H1 (cell line): Measurements from ENCODE around the gene NT5E. TPM values are rescaled to one million over a fixed set of nuclear protein-coding genes. Genes with fewer than 3 reads are reported as not detected.
A peak's percentile ranks its signal among the peaks of the same experiment; 100 is the strongest.

ENCODE experiments used
- CTCF ChIA-PET: fragments of 300-600 bp; sonication (Branson Sonifier 250); formaldehyde crosslinking; loops from one replicate; lab custom pipeline; 2021; ENCODE audit not compliant: partially characterized antibody; lab: Charles Lee
- POLR2A ChIA-PET: fragments of 300-600 bp; sonication (Branson Sonifier 250); formaldehyde crosslinking; loops from one replicate; lab custom pipeline; 2021; ENCODE audit warnings: inconsistent platforms; ENCODE audit not compliant: partially characterized antibody; lab: Charles Lee
- DNase-seq, 2 experiments: peaks; one replicate each; pipeline versions ENCODE4 v3.0.0 to v3.0.0-alpha.2; 2010 to 2022; ENCODE audit warnings: low spot score in 2 of 2, low read depth in 1 of 2, mixed read lengths in 1 of 2
- FAIRE-seq: peaks from 2 replicates; lab custom pipeline; 2011; peaks lifted over from hg19 to GRCh38; lab: Jason Lieb, UNC
- H2AFZ ChIP-seq: 2 replicates; pipeline ENCODE4 v1.8.1; 2012; ENCODE audit warnings: low read length, inconsistent platforms
- H2AK5ac ChIP-seq: 2 replicates; pipeline ENCODE4 v1.6.1; 2013; ENCODE audit warnings: low read depth, low read length
- H2BK120ac ChIP-seq: replicated peaks from 2 replicates; pipeline ENCODE3; 2013; ENCODE audit warnings: low read depth, low read length, inconsistent platforms
- H2BK12ac ChIP-seq: 2 replicates; pipeline ENCODE4 v1.6.1; 2013; ENCODE audit warnings: low read depth, low read length
- H2BK15ac ChIP-seq: 2 replicates; pipeline ENCODE4 v1.6.1; 2013; ENCODE audit warnings: low read length
- H2BK20ac ChIP-seq: 2 replicates; pipeline ENCODE4 v1.6.1; 2013; ENCODE audit warnings: low read length
- H2BK5ac ChIP-seq: 2 replicates; pipeline ENCODE4 v1.6.1; 2013; ENCODE audit warnings: low read depth, low read length
- H3K14ac ChIP-seq: 2 replicates; pipeline ENCODE4 v1.6.1; 2013; ENCODE audit warnings: inconsistent platforms; ENCODE audit not compliant: insufficient read length
- H3K18ac ChIP-seq: 2 replicates; pipeline ENCODE4 v1.6.1; 2013; ENCODE audit warnings: low read length; ENCODE audit errors: extremely low read depth
- H3K23ac ChIP-seq: 2 replicates; pipeline ENCODE4 v1.6.1; 2013; ENCODE audit warnings: inconsistent platforms; ENCODE audit not compliant: insufficient read length
- H3K23me2 ChIP-seq: 2 replicates; pipeline ENCODE4 v1.6.1; 2013; ENCODE audit warnings: low read depth, low read length
- H3K27ac ChIP-seq: 2 replicates; pipeline ENCODE4 v1.6.1; 2011; ENCODE audit warnings: low read depth, low read length, inconsistent platforms
- H3K27me3 ChIP-seq, 4 experiments: replicated peaks in 1 of 4; 1 replicate in 1 of 4; 2 replicates in 3 of 4; pipeline versions ENCODE4 v1.6.1 to v1.8.1; 2011 to 2013; ENCODE audit warnings: low read length in 3 of 4, mild to moderate bottlenecking in 3 of 4, inconsistent platforms in 2 of 4, mixed read lengths in 2 of 4, moderate library complexity in 1 of 4; ENCODE audit not compliant: control insufficient read depth in 3 of 4, insufficient read depth in 3 of 4; ENCODE audit errors: extremely low read depth in 1 of 4
- H3K36me3 ChIP-seq, 4 experiments: 2 replicates each; pipeline versions ENCODE4 v1.6.1 to v1.8.1; 2011 to 2013; ENCODE audit warnings: mild to moderate bottlenecking in 4 of 4, low read length in 3 of 4, moderate library complexity in 2 of 4, control low read depth in 1 of 4, inconsistent platforms in 1 of 4; ENCODE audit not compliant: insufficient read depth in 4 of 4, control insufficient read depth in 2 of 4
- H3K4ac ChIP-seq: replicated peaks from 2 replicates; pipeline ENCODE3; 2013; ENCODE audit warnings: low read length, low read depth, mixed read lengths, inconsistent platforms; ENCODE audit not compliant: insufficient read length
- H3K4me1 ChIP-seq, 4 experiments: replicated peaks in 1 of 4; 1 replicate in 1 of 4; 2 replicates in 3 of 4; pipeline versions ENCODE4 v1.6.1 to v1.8.1; 2011 to 2013; ENCODE audit warnings: low read length in 3 of 4, inconsistent platforms in 2 of 4, mixed read lengths in 1 of 4; ENCODE audit not compliant: insufficient read depth in 4 of 4, control insufficient read depth in 3 of 4
- H3K4me2 ChIP-seq, 2 experiments: 2 replicates each; pipeline versions ENCODE4 v1.6.1 to v1.8.1; 2011 to 2013; ENCODE audit warnings: low read depth in 2 of 2, low read length in 2 of 2, control low read depth in 1 of 2, inconsistent platforms in 1 of 2, mild to moderate bottlenecking in 1 of 2; ENCODE audit not compliant: insufficient read depth in 1 of 2
- H3K4me3 ChIP-seq, 4 experiments: fragments of 200-600, 300-600 bp in 1 of 4; sonication (generic), shearing (Covaris generic), sonication (Bioruptor Twin) in 1 of 4; 2 replicates each; pipeline versions ENCODE4 v1.5.1 to v1.8.1; 2011 to 2016; ENCODE audit warnings: low read length in 4 of 4, low read depth in 3 of 4, control low read depth in 2 of 4, inconsistent platforms in 2 of 4, mild to moderate bottlenecking in 2 of 4, mixed read lengths in 1 of 4, moderate library complexity in 1 of 4; ENCODE audit not compliant: insufficient read depth in 2 of 4; ENCODE audit errors: extremely low read depth in 1 of 4
- H3K56ac ChIP-seq: replicated peaks from 2 replicates; pipeline ENCODE3; 2013; ENCODE audit warnings: low read depth, mild to moderate bottlenecking, mixed read lengths, low read length, inconsistent platforms; ENCODE audit not compliant: insufficient read length
- H3K79me1 ChIP-seq: 2 replicates; pipeline ENCODE4 v1.6.1; 2013; ENCODE audit warnings: low read depth, low read length, control low read depth
- H3K79me2 ChIP-seq, 2 experiments: 2 replicates each; pipeline versions ENCODE4 v1.6.1 to v1.8.1; 2012 to 2013; ENCODE audit warnings: low read length in 2 of 2, mild to moderate bottlenecking in 2 of 2, inconsistent platforms in 1 of 2; ENCODE audit not compliant: insufficient read depth in 2 of 2, control insufficient read depth in 1 of 2
- H3K9ac ChIP-seq, 4 experiments: replicated peaks in 1 of 4; 1 replicate in 1 of 4; 2 replicates in 3 of 4; pipeline versions ENCODE4 v1.6.1 to v1.8.1; 2011 to 2013; ENCODE audit warnings: low read depth in 3 of 4, low read length in 3 of 4, control low read depth in 2 of 4, mild to moderate bottlenecking in 2 of 4, moderate library complexity in 2 of 4, inconsistent platforms in 1 of 4; ENCODE audit errors: extremely low read depth in 1 of 4
- H3K9me3 ChIP-seq, 2 experiments: 2 replicates each; pipeline versions ENCODE4 v1.6.1 to v1.8.1; 2012 to 2013; ENCODE audit warnings: mild to moderate bottlenecking in 2 of 2, moderate library complexity in 2 of 2, control low read depth in 1 of 2, inconsistent platforms in 1 of 2, low read depth in 1 of 2, low read length in 1 of 2, mixed read lengths in 1 of 2; ENCODE audit not compliant: insufficient read depth in 2 of 2
- H4K20me1 ChIP-seq, 2 experiments: replicated peaks in 1 of 2; 2 replicates each; pipeline versions ENCODE3 to v1.8.1; 2011 to 2013; ENCODE audit warnings: inconsistent platforms in 2 of 2, low read length in 2 of 2, mild to moderate bottlenecking in 1 of 2; ENCODE audit not compliant: insufficient read depth in 2 of 2, control insufficient read depth in 1 of 2
- H4K5ac ChIP-seq: 2 replicates; pipeline ENCODE4 v1.6.1; 2013; ENCODE audit warnings: low read length, low read depth, mixed read lengths, inconsistent platforms; ENCODE audit not compliant: insufficient read length
- H4K8ac ChIP-seq: 2 replicates; pipeline ENCODE4 v1.8.0; 2013; ENCODE audit warnings: mild to moderate bottlenecking, moderate library complexity, low read length, inconsistent platforms; ENCODE audit not compliant: insufficient read depth; ENCODE audit errors: extremely low read depth
- H4K91ac ChIP-seq: replicated peaks from 2 replicates; pipeline ENCODE3; 2013; ENCODE audit warnings: low read length, mixed read lengths, inconsistent platforms; ENCODE audit not compliant: insufficient read length
- BRCA1 ChIP-seq: IDR thresholded peaks from 2 replicates; pipeline ENCODE4 v1.6.1; 2012; ENCODE audit warnings: low read depth, low read length, improper control_type of control experiment
- CBX5 ChIP-seq: fragments of 300-800, 300-1000 bp; sonication (generic); IDR thresholded peaks from 2 replicates; pipeline ENCODE4 v1.7.1; 2016; ENCODE audit warnings: antibody characterized with exemption, low read length, low read depth
- CBX8 ChIP-seq: fragments of 300-800, 300-1000 bp; sonication (generic); IDR thresholded peaks from 2 replicates; pipeline ENCODE4 v1.7.1; 2016; ENCODE audit warnings: low read depth, low read length, borderline replicate concordance
- CHD2 ChIP-seq: IDR thresholded peaks from 2 replicates; pipeline ENCODE4 v1.6.1; 2012; ENCODE audit warnings: low read length, improper control_type of control experiment
- CTCF ChIP-seq, 3 experiments: IDR thresholded peaks; 1 replicate in 2 of 3; 2 replicates in 1 of 3; pipeline versions ENCODE4 v1.5.1 to v1.6.1; 2011; ENCODE audit warnings: low read length in 3 of 3, mild to moderate bottlenecking in 3 of 3, inconsistent platforms in 2 of 3, low read depth in 1 of 3, moderate library complexity in 1 of 3; ENCODE audit not compliant: insufficient read depth in 1 of 3; ENCODE audit errors: control extremely low read depth in 1 of 3
- E2F6 ChIP-seq: IDR thresholded peaks from 2 replicates; pipeline ENCODE4 v1.6.1; 2012; ENCODE audit warnings: inconsistent platforms
- HDAC6 ChIP-seq: IDR thresholded peaks from one replicate; pipeline ENCODE4 v1.7.1; 2012; ENCODE audit warnings: low read depth, mild to moderate bottlenecking, inconsistent platforms, low read length, moderate library complexity
- POLR2AphosphoS5 ChIP-seq: IDR thresholded peaks from 2 replicates; pipeline ENCODE4 v1.6.1; 2011; ENCODE audit warnings: low read depth, low read length
- SIRT6 ChIP-seq: IDR thresholded peaks from one replicate; pipeline ENCODE4 v1.7.1; 2012; ENCODE audit warnings: low read length, inconsistent platforms
- SUZ12 ChIP-seq: fragments of 200-600 bp; sonication (generic); IDR thresholded peaks from 2 replicates; pipeline ENCODE4 v1.6.1; 2012; ENCODE audit warnings: mild to moderate bottlenecking, inconsistent platforms, low read length, moderate library complexity, mixed read lengths
- TCF12 ChIP-seq: IDR thresholded peaks from 2 replicates; pipeline ENCODE4 v1.6.1; 2011; ENCODE audit warnings: low read depth, mild to moderate bottlenecking, low read length
- WGBS, 2 experiments: shearing (Covaris generic) in 1 of 2; methylation state at CpG; one replicate each; pipeline versions ENCODE4 v1.1.6 to v1.1.7; 2013 to 2015; ENCODE audit warnings: low lambda C conversion rate in 2 of 2, mixed read lengths in 2 of 2, inconsistent platforms in 1 of 2, low coverage in 1 of 2, missing lambda C conversion rate in 1 of 2; ENCODE audit not compliant: insufficient replicate concordance in 2 of 2, insufficient coverage in 1 of 2, insufficient read length in 1 of 2; ENCODE audit errors: extremely low coverage in 1 of 2, missing lambda C conversion rate in 1 of 2; 5-methylcytosine and 5-hydroxymethylcytosine counted together
- polyA plus RNA-seq, 7 experiments: library from polyadenylated mRNA; depleted of rRNA in 3 of 7; stranded (reverse) in 5 of 7; unstranded in 2 of 7; fragments of >200 nt in 5 of 7; fragments of 200-250 nt in 2 of 7; gene quantifications; 1 replicate in 5 of 7; 2 replicates in 1 of 7; 4 replicates in 1 of 7; pipeline versions ENCODE4 v1.2.1 to v1.2.3, GENCODE V29; 2011 to 2013; ENCODE audit warnings: missing spikeins in 2 of 7, mixed read lengths in 2 of 7
- total RNA-seq: library from RNA; stranded (reverse); fragmentation: NEBNext Ultra II Directional; extraction: Animal tissue kit (Norgen Biotek cat#: 25700); gene quantifications from 2 replicates; pipeline ENCODE4 v1.2.1, GENCODE V29; 2021

Gene NT5E
- total and polyA plus RNA-seq, 2 of the 8 experiments (the other 6 are each of a cell fraction or from before 2014, with no cell fraction given): 0.74 to 1.5 TPM

- Histone ChIP-seq H4K8ac (no peak overlapping the region), H3K79me2 (no peaks in the 10 kb centered on the region), H4K5ac (no peak overlapping the region), H2BK120ac (no peak overlapping the region), H2AK5ac (no peak overlapping the region), H3K4me3 (no peak overlapping the region), H2AFZ (no peak overlapping the region), H3K27me3 (peaks cover 0 to 3% (median 0%) of the 10 kb centered on the region in 4 experiments; a peak in 1 of 7 replicates), H2BK15ac (no peak overlapping the region), H3K14ac (no peak overlapping the region), H3K4ac (no peak overlapping the region), H2BK5ac (no peak overlapping the region), H4K20me1 (no peaks in the 10 kb centered on the region), H3K56ac (no peak overlapping the region), H3K4me1 (peaks cover 0 to 10% (median 3%) of the 10 kb centered on the region in 4 experiments; a peak in 4 of 7 replicates), H2BK12ac (no peak overlapping the region), H3K79me1 (no peaks in the 10 kb centered on the region), H3K4me2 (0 out of 4 replicates have a peak overlapping the region, but pooled peaks of 1 of the 2 experiments have one; percentile 24), H3K9ac (no peak overlapping the region), H2BK20ac (no peak overlapping the region), H3K27ac (no peak overlapping the region), H3K36me3 (no peaks in the 10 kb centered on the region), H4K91ac (no peak overlapping the region), H3K23ac (no peak overlapping the region), H3K9me3 (no peaks in the 10 kb centered on the region), H3K18ac (no peak overlapping the region), H3K23me2 (no peaks in the 10 kb centered on the region)
- ChIA-PET POLR2A (interaction anchor here (0.8 to 2.7 kb wide), 3 partner anchors 9 to 220 kb away, joined by 3 to 15 read pairs (median 3); partner anchors contain the start of gene NT5E), CTCF (interaction anchor here (0.8 to 3.4 kb wide), 5 partner anchors 9 to 103 kb away, joined by 3 to 22 read pairs (median 4); partner anchors contain the start of gene NT5E)
- DNase-seq (no peak), FAIRE-seq (no peak)
- WGBS, 2 experiments: 38% methylated on average over 2 of the region's 2 CpGs; no CpG with 5 or more reads in 1 of the 2 experiments
- no peak for TF ChIP-seq POLR2AphosphoS5
- no peak for TF ChIP-seq E2F6
- TF ChIP-seq CHD2: no peak
- no peak for TF ChIP-seq BRCA1
- no peak for TF ChIP-seq HDAC6
- TF ChIP-seq SUZ12: no peak
- TF ChIP-seq CBX8: no peak
- TF ChIP-seq SIRT6: no peak
- no peak for TF ChIP-seq CBX5
- no peak for TF ChIP-seq CTCF (IDR thresholded peaks at IDR 0.05; ENCODE audit: control extremely low read depth in 1 of 3, insufficient read depth in 1 of 3, low read depth in 1 of 3, low read length in 3 of 3)
- no peak for TF ChIP-seq TCF12
Observed at GRCh38 chr6:85458184-85458583, 8.3 kb downstream of the NT5E start.
